Liver (tissue), 9 donors: ENCODE data around the gene LRRC75B. TPM values are rescaled to one million over a fixed set of nuclear protein-coding genes. Genes with fewer than 3 reads are reported as not detected.

Experiments used
- DNase-seq: peaks from one replicate; pipeline ENCODE4 v3.0.0-alpha.2; 2017; ENCODE audit warnings: low spot score
- H3K27ac ChIP-seq, 2 donors: one replicate each; pipeline ENCODE4 v1.7.0; 2013; ENCODE audit warnings: inconsistent platforms in 2 of 2, low read length in 2 of 2, control low read depth in 1 of 2, low read depth in 1 of 2, mild to moderate bottlenecking in 1 of 2
- H3K27me3 ChIP-seq, 4 donors: one replicate each; pipeline versions ENCODE4 v1.6.1 to v1.7.0; 2013; ENCODE audit warnings: low read length in 3 of 4, inconsistent platforms in 1 of 4, mild to moderate bottlenecking in 1 of 4, moderate library complexity in 1 of 4; ENCODE audit not compliant: control insufficient read depth in 4 of 4, insufficient read depth in 4 of 4
- H3K36me3 ChIP-seq, 4 donors: one replicate each; pipeline versions ENCODE4 v1.6.1 to v1.7.0; 2013; ENCODE audit warnings: low read length in 3 of 4, mild to moderate bottlenecking in 3 of 4, low read depth in 1 of 4, moderate library complexity in 1 of 4; ENCODE audit not compliant: control insufficient read depth in 4 of 4, insufficient read depth in 3 of 4
- H3K4me1 ChIP-seq, 4 donors: one replicate each; pipeline versions ENCODE4 v1.6.1 to v1.7.0; 2013; ENCODE audit warnings: low read length in 3 of 4, mild to moderate bottlenecking in 3 of 4, moderate library complexity in 1 of 4; ENCODE audit not compliant: control insufficient read depth in 4 of 4, insufficient read depth in 4 of 4
- H3K4me3 ChIP-seq, 3 donors: one replicate each; pipeline versions ENCODE4 v1.6.1 to v1.7.0; 2013; ENCODE audit warnings: low read length in 3 of 3, control low read depth in 1 of 3, low read depth in 1 of 3, mild to moderate bottlenecking in 1 of 3
- H3K9ac ChIP-seq, 2 donors: one replicate each; pipeline ENCODE4 v1.7.0; 2013; ENCODE audit warnings: low read length in 2 of 2, mild to moderate bottlenecking in 2 of 2, moderate library complexity in 2 of 2, control low read depth in 1 of 2, low read depth in 1 of 2
- H3K9me3 ChIP-seq, 4 donors: one replicate each; pipeline versions ENCODE4 v1.6.1 to v1.7.0; 2013; ENCODE audit warnings: low read length in 3 of 4; ENCODE audit not compliant: control insufficient read depth in 4 of 4
- FOXA1 ChIP-seq: IDR thresholded peaks from 2 replicates; pipeline ENCODE4 v1.6.1; 2016; ENCODE audit warnings: antibody characterized with exemption
- FOXA2 ChIP-seq: IDR thresholded peaks from 2 replicates; pipeline ENCODE4 v1.6.1; 2016; ENCODE audit warnings: antibody characterized with exemption
- GABPA ChIP-seq, 2 donors: IDR thresholded peaks in 1 of 2; conservative IDR thresholded peaks in 1 of 2; 2 replicates each; pipeline ENCODE4 v1.6.1; 2016; ENCODE audit warnings: antibody characterized with exemption in 2 of 2, mild to moderate bottlenecking in 1 of 2, moderate library complexity in 1 of 2
- HNF4A ChIP-seq, 2 donors: conservative IDR thresholded peaks; 2 replicates each; pipeline ENCODE4 v1.6.1; 2016; ENCODE audit warnings: antibody characterized with exemption in 2 of 2, mild to moderate bottlenecking in 2 of 2
- HNF4G ChIP-seq: IDR thresholded peaks from 2 replicates; pipeline ENCODE4 v1.6.1; 2016; ENCODE audit warnings: antibody characterized with exemption
- RXRA ChIP-seq, 2 donors: IDR thresholded peaks; 2 replicates each; pipeline ENCODE4 v1.6.1; 2017 to 2018; ENCODE audit warnings: antibody characterized with exemption in 2 of 2, mild to moderate bottlenecking in 1 of 2
- YY1 ChIP-seq: IDR thresholded peaks from 2 replicates; pipeline ENCODE4 v1.6.1; 2016; ENCODE audit warnings: antibody characterized with exemption, mild to moderate bottlenecking
- WGBS: extraction: QIAGEN DNeasy Blood & Tissue Kit; methylation state at CpG from one replicate; pipeline ENCODE4 v1.1.7; 2013; 5-methylcytosine and 5-hydroxymethylcytosine counted together
- polyA plus RNA-seq, 2 donors: library from polyadenylated mRNA; stranded (reverse) in 1 of 2; unstranded in 1 of 2; fragments of 200-250 nt in 1 of 2; fragments of >200 nt in 1 of 2; fragmentation: Nextera tagmentation in 1 of 2; extraction: Ambion mirVana in 1 of 2; gene quantifications; one replicate each; pipeline versions ENCODE4 v1.2.1 to v1.2.3, GENCODE V29; 2013 to 2015
- total RNA-seq, 2 donors: library from RNA; depleted of rRNA; stranded (reverse); fragments of >200 nt; gene quantifications; one replicate each; pipeline ENCODE4 v1.2.3, GENCODE V29; 2014
- TF ChIP-seq, protein P1 (sequence below): IDR thresholded peaks from 2 replicates; pipeline ENCODE4 v1.6.1; 2016; ENCODE audit warnings: antibody characterized with exemption
- TF ChIP-seq, protein P2 (sequence below): IDR thresholded peaks from 2 replicates; pipeline ENCODE4 v1.6.1; 2016; ENCODE audit warnings: antibody characterized with exemption, mild to moderate bottlenecking
- TF ChIP-seq, protein P3 (sequence below): IDR thresholded peaks from 2 replicates; pipeline ENCODE4 v1.6.1; 2016; ENCODE audit warnings: antibody characterized with exemption
- TF ChIP-seq, protein P4 (sequence below): fragments of 150-350 bp; IDR thresholded peaks from 2 replicates; pipeline ENCODE4 v1.5.1; 2017; ENCODE audit warnings: improper control_type of control experiment, low read depth, low read length; ENCODE audit not compliant: missing input control
- donor health status: healthy.
- donor health status: healthy.
- donor health status: healthy.
- donor health status: healthy.
- donor health status: healthy.

LRRC75B gene
- total and polyA plus RNA-seq, 4 donors = 7.8 to 14.3 (median 9.4) TPM

DNA sequence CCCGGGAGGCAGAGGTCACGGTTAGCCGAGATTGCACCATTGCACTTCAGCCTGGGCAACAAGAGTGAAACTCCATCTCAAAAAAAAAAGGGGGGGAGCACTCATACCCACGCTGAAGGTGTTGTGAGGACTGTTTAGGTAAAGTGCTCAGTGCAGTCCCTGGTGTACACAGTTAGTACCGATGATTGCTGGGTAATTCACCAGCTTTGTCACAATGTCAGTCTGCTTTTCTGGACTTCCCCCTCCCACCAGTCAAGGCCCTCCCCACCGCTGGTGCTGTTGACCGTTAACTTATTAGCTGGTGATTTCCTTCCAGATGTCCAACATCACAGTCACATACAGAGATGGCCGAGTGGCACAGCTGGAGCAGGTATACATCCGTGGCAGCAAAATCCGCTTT, 25.2 kb downstream of the LRRC75B start:
- Histone ChIP-seq H3K36me3 (peaks cover 10 to 21% (median 11%) of the 10 kb centered on the region in 4 donors), H3K9ac (no peak overlapping the region), H3K27me3 (no peaks in the 10 kb centered on the region), H3K9me3 (no peaks in the 10 kb centered on the region), H3K4me3 (no peak overlapping the region), H3K4me1 (peaks cover 6 to 67% (median 53%) of the 10 kb centered on the region in 4 donors), H3K27ac (no peak overlapping the region)
- DNase-seq = no peak
- TF ChIP-seq RXRA (IDR thresholded peaks at IDR 0.05) (peak in 1 of 2 donors; percentile 27), FOXA2 (no peak), HNF4G (no peak), HNF4A (conservative IDR thresholded peaks at IDR 0.05) (peak in 1 of 2 donors; percentile 23)
- TF ChIP-seq, protein P1, sequence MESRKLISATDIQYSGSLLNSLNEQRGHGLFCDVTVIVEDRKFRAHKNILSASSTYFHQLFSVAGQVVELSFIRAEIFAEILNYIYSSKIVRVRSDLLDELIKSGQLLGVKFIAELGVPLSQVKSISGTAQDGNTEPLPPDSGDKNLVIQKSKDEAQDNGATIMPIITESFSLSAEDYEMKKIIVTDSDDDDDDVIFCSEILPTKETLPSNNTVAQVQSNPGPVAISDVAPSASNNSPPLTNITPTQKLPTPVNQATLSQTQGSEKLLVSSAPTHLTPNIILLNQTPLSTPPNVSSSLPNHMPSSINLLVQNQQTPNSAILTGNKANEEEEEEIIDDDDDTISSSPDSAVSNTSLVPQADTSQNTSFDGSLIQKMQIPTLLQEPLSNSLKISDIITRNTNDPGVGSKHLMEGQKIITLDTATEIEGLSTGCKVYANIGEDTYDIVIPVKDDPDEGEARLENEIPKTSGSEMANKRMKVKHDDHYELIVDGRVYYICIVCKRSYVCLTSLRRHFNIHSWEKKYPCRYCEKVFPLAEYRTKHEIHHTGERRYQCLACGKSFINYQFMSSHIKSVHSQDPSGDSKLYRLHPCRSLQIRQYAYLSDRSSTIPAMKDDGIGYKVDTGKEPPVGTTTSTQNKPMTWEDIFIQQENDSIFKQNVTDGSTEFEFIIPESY = no peak
- 53% methylated on average over 10 of the region's 10 CpGs for WGBS

DNA sequence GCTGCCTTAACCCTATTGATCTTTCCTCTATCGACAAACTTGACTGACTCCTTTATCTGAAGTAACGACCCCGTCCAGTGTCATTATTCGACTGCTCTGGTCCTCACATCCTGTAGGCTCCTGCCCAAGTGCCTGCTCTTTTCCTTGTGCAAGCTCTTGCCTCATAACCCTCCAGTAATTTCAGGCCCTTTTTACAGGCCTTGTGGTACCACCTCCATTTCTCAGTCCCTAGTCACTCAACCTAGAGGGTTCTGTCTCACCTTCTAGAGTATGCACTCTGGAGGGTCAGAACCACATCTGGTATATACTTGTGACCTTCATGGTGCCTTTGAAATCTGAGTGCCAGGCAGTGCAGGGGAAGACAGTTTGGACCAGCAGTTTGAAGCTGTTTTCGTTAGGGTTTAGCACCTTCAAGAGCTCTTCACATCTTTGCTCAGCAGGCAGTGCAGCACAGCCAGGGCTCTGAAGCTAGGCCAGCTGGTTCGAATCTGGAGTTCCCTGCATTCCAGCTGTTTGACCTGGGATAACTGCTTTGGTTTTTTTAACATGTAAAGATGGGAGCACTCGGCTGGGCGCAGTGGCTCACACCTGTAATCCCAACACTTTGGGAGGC, 25.9 kb downstream of the LRRC75B start:
- WGBS = 58% methylated on average over 8 of the region's 8 CpGs
- Histone ChIP-seq H3K9me3 (no peaks in the 10 kb centered on the region), H3K4me1 (peaks cover 5 to 67% (median 47%) of the 10 kb centered on the region in 4 donors), H3K27me3 (no peaks in the 10 kb centered on the region), H3K36me3 (peaks cover 10 to 19% (median 12%) of the 10 kb centered on the region in 4 donors), H3K4me3 (no peak overlapping the region), H3K27ac (no peak overlapping the region), H3K9ac (no peak overlapping the region)
- DNase-seq = no peak
- TF ChIP-seq, protein P1 = no peak
- TF ChIP-seq, protein P2, sequence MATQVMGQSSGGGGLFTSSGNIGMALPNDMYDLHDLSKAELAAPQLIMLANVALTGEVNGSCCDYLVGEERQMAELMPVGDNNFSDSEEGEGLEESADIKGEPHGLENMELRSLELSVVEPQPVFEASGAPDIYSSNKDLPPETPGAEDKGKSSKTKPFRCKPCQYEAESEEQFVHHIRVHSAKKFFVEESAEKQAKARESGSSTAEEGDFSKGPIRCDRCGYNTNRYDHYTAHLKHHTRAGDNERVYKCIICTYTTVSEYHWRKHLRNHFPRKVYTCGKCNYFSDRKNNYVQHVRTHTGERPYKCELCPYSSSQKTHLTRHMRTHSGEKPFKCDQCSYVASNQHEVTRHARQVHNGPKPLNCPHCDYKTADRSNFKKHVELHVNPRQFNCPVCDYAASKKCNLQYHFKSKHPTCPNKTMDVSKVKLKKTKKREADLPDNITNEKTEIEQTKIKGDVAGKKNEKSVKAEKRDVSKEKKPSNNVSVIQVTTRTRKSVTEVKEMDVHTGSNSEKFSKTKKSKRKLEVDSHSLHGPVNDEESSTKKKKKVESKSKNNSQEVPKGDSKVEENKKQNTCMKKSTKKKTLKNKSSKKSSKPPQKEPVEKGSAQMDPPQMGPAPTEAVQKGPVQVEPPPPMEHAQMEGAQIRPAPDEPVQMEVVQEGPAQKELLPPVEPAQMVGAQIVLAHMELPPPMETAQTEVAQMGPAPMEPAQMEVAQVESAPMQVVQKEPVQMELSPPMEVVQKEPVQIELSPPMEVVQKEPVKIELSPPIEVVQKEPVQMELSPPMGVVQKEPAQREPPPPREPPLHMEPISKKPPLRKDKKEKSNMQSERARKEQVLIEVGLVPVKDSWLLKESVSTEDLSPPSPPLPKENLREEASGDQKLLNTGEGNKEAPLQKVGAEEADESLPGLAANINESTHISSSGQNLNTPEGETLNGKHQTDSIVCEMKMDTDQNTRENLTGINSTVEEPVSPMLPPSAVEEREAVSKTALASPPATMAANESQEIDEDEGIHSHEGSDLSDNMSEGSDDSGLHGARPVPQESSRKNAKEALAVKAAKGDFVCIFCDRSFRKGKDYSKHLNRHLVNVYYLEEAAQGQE = no peak

DNA sequence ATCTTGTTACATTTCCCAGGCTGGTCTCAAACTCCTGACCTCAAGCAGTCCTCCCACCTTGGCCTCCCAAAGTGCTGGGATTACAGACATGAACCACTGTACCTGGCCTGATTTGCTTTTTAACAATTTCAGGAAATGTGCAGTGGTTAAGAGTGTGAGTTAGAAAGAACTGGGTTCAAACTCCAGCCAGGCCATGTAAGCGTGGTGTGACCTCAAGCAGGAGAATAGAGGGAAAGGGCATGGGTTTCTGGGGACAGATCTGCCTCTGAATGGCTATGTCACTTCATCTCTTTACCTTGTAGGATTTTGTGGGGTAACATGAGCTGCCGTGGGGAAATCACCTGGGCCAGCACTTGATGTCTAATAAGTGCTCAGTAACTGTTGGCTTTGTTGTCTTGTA, 27.8 kb downstream of the LRRC75B start:
- TF ChIP-seq, protein P3, sequence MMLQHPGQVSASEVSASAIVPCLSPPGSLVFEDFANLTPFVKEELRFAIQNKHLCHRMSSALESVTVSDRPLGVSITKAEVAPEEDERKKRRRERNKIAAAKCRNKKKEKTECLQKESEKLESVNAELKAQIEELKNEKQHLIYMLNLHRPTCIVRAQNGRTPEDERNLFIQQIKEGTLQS = no peak
- TF ChIP-seq GABPA (IDR thresholded peaks at IDR 0.05 in 1 of 2, conservative IDR thresholded peaks at IDR 0.05 in 1 of 2) (peak in 1 of 2 donors; percentile 4), FOXA1 (no peak), HNF4A (conservative IDR thresholded peaks at IDR 0.05) (peak; percentile 4 to 57), RXRA (IDR thresholded peaks at IDR 0.05) (peak in 1 of 2 donors; percentile 35), YY1 (no peak)
- TF ChIP-seq, protein P4, sequence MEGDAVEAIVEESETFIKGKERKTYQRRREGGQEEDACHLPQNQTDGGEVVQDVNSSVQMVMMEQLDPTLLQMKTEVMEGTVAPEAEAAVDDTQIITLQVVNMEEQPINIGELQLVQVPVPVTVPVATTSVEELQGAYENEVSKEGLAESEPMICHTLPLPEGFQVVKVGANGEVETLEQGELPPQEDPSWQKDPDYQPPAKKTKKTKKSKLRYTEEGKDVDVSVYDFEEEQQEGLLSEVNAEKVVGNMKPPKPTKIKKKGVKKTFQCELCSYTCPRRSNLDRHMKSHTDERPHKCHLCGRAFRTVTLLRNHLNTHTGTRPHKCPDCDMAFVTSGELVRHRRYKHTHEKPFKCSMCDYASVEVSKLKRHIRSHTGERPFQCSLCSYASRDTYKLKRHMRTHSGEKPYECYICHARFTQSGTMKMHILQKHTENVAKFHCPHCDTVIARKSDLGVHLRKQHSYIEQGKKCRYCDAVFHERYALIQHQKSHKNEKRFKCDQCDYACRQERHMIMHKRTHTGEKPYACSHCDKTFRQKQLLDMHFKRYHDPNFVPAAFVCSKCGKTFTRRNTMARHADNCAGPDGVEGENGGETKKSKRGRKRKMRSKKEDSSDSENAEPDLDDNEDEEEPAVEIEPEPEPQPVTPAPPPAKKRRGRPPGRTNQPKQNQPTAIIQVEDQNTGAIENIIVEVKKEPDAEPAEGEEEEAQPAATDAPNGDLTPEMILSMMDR = no peak
- 63% methylated on average over 2 of the region's 2 CpGs for WGBS
- peak overlapping the region; percentile 9 to 19 for H3K27ac ChIP-seq
- H3K36me3 ChIP-seq = peaks cover 10 to 24% (median 13%) of the 10 kb centered on the region in 4 donors
- H3K4me3 ChIP-seq = no peak overlapping the region
- H3K27me3 ChIP-seq = no peaks in the 10 kb centered on the region
- peaks cover 2 to 55% (median 33%) of the 10 kb centered on the region in 4 donors for H3K4me1 ChIP-seq
- H3K9ac ChIP-seq = no peak overlapping the region
- no peaks in the 10 kb centered on the region for H3K9me3 ChIP-seq
- DNase-seq = no peak
